ENCODE results near the gene ARHGAP25.

The ARHGAP25 gene

DNA sequence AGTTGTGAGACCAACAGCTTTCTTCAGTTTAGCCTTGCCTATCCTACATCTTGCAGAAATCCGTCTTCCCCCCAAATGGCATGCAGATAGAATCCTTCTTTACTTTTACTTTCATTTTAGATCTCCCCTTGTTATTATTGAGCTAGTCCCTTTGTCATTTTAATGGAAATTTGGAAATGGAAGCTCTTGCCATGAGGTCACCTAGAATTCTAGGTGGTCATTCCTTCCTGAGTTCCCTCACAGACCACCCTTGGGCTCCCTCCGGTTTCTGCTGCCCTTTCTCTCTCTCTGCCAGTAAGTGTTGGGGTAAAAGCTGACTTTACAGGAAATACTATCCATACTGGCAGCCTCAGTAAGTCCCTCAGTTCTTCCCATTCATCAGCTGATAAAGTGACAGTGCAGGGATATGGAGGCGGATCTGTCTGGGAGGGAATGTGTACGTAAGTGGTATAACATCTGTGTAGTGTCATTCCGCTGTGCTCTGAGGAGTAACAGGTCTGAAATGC, 30.2 kb downstream of the ARHGAP25 start:
- H3K4me3 ChIP-seq (replicated peaks; ENCODE audit: low read depth, low read length) = no peak overlapping the region
- TF ChIP-seq, protein P1, sequence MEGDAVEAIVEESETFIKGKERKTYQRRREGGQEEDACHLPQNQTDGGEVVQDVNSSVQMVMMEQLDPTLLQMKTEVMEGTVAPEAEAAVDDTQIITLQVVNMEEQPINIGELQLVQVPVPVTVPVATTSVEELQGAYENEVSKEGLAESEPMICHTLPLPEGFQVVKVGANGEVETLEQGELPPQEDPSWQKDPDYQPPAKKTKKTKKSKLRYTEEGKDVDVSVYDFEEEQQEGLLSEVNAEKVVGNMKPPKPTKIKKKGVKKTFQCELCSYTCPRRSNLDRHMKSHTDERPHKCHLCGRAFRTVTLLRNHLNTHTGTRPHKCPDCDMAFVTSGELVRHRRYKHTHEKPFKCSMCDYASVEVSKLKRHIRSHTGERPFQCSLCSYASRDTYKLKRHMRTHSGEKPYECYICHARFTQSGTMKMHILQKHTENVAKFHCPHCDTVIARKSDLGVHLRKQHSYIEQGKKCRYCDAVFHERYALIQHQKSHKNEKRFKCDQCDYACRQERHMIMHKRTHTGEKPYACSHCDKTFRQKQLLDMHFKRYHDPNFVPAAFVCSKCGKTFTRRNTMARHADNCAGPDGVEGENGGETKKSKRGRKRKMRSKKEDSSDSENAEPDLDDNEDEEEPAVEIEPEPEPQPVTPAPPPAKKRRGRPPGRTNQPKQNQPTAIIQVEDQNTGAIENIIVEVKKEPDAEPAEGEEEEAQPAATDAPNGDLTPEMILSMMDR (IDR thresholded peaks at IDR 0.05; ENCODE audit: low read length, missing control alignments) = no peak
- peak; percentile 91 for DNase-seq (ENCODE audit: low read depth)

DNA sequence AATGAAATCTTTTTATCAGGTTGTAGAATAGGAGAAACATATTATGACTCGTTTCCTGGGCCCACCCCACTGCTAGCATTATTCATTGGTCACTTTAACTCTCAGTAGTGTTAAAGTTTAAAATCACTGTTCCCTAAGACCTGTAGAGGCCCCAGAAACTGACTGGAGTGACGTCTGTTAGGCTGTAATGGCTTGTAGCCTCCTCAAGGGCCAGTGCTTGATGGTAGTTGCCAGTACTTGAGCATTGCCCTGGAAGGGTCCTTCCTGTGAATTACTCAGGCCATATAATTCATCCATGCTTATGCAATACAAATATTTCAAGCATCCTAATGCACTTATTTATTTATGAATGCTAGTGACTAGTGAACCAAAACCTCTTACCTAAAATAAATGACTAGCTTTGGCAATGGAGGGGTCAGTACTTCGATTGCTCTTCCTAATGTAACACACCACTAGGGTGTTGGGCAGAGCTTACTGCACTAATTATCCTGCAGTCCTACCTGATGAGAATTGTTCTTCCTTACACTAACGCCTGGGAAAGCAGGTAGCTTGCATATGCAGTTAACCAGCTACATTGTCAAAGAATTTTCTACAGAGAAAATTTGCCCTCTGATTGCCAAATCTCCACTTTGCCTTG, 31.2 kb downstream of the ARHGAP25 start:
- H3K4me3 ChIP-seq (replicated peaks; ENCODE audit: low read depth, low read length) = no peak overlapping the region
- DNase-seq (ENCODE audit: low read depth) = peak; percentile 56
- TF ChIP-seq, protein P1 (IDR thresholded peaks at IDR 0.05; ENCODE audit: low read length, missing control alignments) = no peak

DNA sequence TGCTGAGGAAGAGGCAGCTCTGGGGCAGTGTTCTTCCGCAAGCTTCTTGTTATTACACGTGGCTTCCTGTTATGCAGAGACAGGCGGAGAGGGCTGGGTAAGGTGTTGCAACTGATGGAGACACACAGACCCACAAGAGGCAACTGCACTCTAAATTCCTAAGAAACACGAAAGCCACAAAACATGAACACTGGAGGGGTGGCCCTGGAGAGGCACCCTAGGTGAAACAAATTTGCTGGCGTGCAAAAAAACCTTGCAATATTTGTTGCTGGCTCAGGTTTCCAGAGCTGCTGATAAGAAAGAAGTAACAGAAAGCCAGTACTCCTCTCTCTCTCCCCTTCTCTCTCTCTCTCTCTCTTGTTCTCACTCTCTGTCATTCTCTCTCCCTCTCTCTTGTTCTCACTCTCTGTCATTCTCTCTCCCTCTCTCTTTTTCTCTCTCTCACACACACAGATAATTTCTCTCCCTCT, 31.8 kb downstream of the ARHGAP25 start:
- TF ChIP-seq, protein P1 (IDR thresholded peaks at IDR 0.05; ENCODE audit: low read length, missing control alignments) = no peak
- peak; percentile 93 for DNase-seq (ENCODE audit: low read depth)
- no peak overlapping the region for H3K4me3 ChIP-seq (replicated peaks; ENCODE audit: low read depth, low read length)

DNA sequence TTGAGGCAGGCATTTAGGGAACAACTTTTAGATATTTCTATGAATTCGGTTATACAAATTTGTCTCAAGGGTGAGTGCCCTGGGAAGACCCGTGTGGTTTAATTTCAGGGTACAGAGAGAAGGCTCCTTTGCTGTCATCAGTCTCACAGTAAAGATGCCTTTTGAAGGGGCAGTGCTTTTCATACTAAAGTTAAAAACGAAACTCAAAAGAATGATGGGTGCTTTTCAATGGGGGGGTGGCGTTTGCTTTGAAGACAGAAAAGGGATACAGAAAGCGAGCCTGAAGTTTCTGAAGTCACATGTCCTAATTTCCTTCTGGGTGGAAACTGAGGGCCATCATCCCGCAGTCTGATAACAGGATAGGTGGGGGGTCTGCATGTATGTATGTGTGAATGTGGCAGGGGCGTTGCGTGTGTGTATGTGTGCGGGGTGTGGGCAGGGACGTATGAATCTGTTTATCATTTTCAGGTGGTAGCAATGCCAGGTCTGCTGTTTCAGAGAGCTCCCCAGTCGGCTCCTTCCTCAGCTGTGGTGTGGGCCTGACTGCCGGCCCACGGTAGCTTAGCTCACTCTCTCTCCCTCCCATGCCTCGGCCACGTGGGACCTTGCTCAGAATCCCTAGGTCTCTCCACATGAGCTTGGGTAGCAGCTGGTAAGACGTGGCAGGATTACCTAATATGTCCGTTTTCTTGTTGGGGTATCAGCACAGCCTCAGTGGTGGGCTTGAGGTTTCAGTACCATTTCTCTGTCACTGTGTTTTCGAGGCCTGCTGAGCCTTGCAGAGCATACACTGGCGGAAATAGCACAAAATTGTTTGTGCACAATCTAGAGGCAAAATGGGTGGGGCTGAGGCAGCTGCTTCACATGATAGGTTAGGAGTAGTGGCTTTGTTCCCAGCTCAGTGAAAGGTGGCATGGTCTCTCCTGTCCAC, 32.7 kb downstream of the ARHGAP25 start:
- TF ChIP-seq, protein P1 (IDR thresholded peaks at IDR 0.05; ENCODE audit: low read length, missing control alignments) = no peak
- no peak overlapping the region for H3K4me3 ChIP-seq (replicated peaks; ENCODE audit: low read depth, low read length)
- no peak for DNase-seq (ENCODE audit: low read depth)

DNA sequence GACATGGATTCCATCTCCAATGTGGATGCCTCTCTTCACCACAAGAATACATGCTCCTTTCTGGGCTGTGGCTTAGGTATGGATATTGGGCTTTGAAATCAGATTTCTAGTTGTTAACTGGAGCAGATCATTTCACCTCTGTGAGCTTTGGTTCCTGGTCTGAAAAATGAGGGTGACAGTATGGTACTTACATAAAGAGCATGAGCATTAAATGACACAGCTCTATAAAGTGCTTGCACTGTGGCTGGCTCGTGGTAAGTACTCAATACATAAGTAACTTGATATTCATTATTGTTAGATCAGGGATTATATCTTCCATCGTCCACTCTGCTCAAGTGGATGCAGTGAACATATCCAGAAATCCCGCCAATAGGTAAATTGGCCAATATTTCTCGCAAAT, 33.4 kb downstream of the ARHGAP25 start:
- TF ChIP-seq, protein P1 (IDR thresholded peaks at IDR 0.05; ENCODE audit: low read length, missing control alignments) = no peak
- H3K4me3 ChIP-seq (replicated peaks; ENCODE audit: low read depth, low read length) = no peak overlapping the region
- DNase-seq (ENCODE audit: low read depth) = no peak

DNA sequence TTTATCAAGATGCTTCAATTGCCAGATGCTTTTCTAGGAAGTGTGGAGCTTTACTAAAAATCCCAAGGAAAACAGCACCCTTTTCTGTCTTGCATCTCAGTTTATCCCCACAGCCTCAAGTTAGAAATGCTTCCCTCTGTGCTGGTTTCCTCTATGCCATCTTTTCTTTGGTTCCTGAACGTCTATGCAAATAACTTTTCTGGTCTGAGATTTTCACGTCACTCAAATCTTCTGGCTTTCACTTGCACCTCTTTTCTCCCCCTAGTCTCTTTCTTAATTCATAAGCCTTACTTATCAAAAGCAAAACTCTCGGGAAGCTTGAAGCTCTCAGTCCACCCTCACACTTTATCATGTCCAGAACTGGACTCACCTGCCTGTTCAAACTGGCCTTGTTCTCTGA, 33.9 kb downstream of the ARHGAP25 start:
- DNase-seq (ENCODE audit: low read depth) = no peak
- no peak overlapping the region for H3K4me3 ChIP-seq (replicated peaks; ENCODE audit: low read depth, low read length)
- TF ChIP-seq, protein P1 (IDR thresholded peaks at IDR 0.05; ENCODE audit: low read length, missing control alignments) = no peak
